Brain microvascular endothelial cell (primary cell): ENCODE measurements around the gene SDR39U1.
"Not testable (repeated sequence)": the region's sequence is repeated elsewhere in the genome, so short reads cannot be mapped to it uniquely, and the experiment has no call there.

Experiments
- DNase-seq: peaks from one replicate; pipeline ENCODE4 v3.0.0-alpha.2; 2020
- H3K27ac ChIP-seq: fragments of 250-450 bp; sonication (Bioruptor Pico); 2 replicates; pipeline ENCODE4 v1.5.1; 2020; ENCODE audit warnings: mild to moderate bottlenecking, moderate library complexity
- H3K27me3 ChIP-seq: fragments of 250-450 bp; sonication (Bioruptor Pico); replicated peaks from 2 replicates; pipeline ENCODE4 v1.5.1; 2020; ENCODE audit warnings: mild to moderate bottlenecking
- H3K36me3 ChIP-seq: fragments of 250-450 bp; sonication (Bioruptor Pico); replicated peaks from 2 replicates; pipeline ENCODE4 v1.5.1; 2020; ENCODE audit warnings: mild to moderate bottlenecking
- H3K4me3 ChIP-seq: 2 replicates; pipeline ENCODE4 v1.5.1; 2011; ENCODE audit warnings: low read depth, mild to moderate bottlenecking, control low read depth, low read length, moderate library complexity
- CTCF ChIP-seq: IDR thresholded peaks from 2 replicates; pipeline ENCODE4 v1.5.1; 2011; ENCODE audit warnings: low read depth, mild to moderate bottlenecking, moderate library complexity, low read length, control low read depth, inconsistent platforms; ENCODE audit errors: missing control alignments
- in situ Hi-C: cut with HindIII; loops from 2 replicates; pipeline ENCODE4 v1.10.0; 2017; ENCODE audit warnings: low sequenced_read_pairs, low pct_ligation_motif_present

The SDR39U1 gene

GRCh38 chr14:24442240-24443052 lies at the start of gene SDR39U1:
Gene SDR39U1 (minus strand): TSS chr14:24442776. CDS start chr14:24442769, 7 bp downstream.
- Histone ChIP-seq H3K27ac (peak within 1 kb of the TSS; percentile 98), H3K36me3 (peaks cover 32% of the 10 kb centered on the region), H3K27me3 (no peaks in the 10 kb centered on the region), H3K4me3 (peak within 1 kb of the TSS; percentile 81)
- no peak for TF ChIP-seq CTCF
- in situ Hi-C loops = no loop called here
- peak; percentile 98 for DNase-seq

GRCh38 chr14:24491586-24492408 lies 49.2 kb upstream of the SDR39U1 start:
- H3K27me3 ChIP-seq, H3K27ac ChIP-seq, DNase-seq, in situ Hi-C loops, H3K4me3 ChIP-seq, H3K36me3 ChIP-seq: not testable (repeated sequence)

- no peak for TF ChIP-seq CTCF
- no peak overlapping the region for H3K4me3 ChIP-seq
- H3K27me3 ChIP-seq = no peaks in the 10 kb centered on the region
- H3K27ac ChIP-seq = no peak overlapping the region
- DNase-seq = peak; percentile 0
- no peaks in the 10 kb centered on the region for H3K36me3 ChIP-seq
- in situ Hi-C loops = no loop called here
Measured at GRCh38 chr14:24483604-24484252, 41.2 kb upstream of the SDR39U1 start.

GRCh38 chr14:24482699-24483303 lies 40.2 kb upstream of the SDR39U1 start:
- H3K36me3 ChIP-seq, DNase-seq, in situ Hi-C loops, H3K27me3 ChIP-seq, H3K27ac ChIP-seq, H3K4me3 ChIP-seq: not testable (repeated sequence)

- peak; percentile 12 for DNase-seq
- no peak overlapping the region for H3K4me3 ChIP-seq
- H3K36me3 ChIP-seq = no peaks in the 10 kb centered on the region
- peak; percentile 73 for TF ChIP-seq CTCF
- no peaks in the 10 kb centered on the region for H3K27me3 ChIP-seq
- in situ Hi-C loops = no loop called here
- no peak overlapping the region for H3K27ac ChIP-seq
Measured at GRCh38 chr14:24481622-24482324, 39.2 kb upstream of the SDR39U1 start.

- H3K36me3 ChIP-seq, H3K27ac ChIP-seq, H3K27me3 ChIP-seq, H3K4me3 ChIP-seq, in situ Hi-C loops, DNase-seq: not testable (repeated sequence)
Measured at GRCh38 chr14:24479999-24480398, 37.4 kb upstream of the SDR39U1 start.
